SK-N-SH (cell line): Measurements from ENCODE around the gene DOCK10. TPM values are rescaled to one million over a fixed set of nuclear protein-coding genes. Genes with fewer than 3 reads are reported as not detected.
"Not testable (repeated sequence)": the region's sequence is repeated elsewhere in the genome, so short reads cannot be mapped to it uniquely, and the experiment has no call there.

Experiments
- CTCF ChIA-PET: fragments of 300-600, 350-600 bp; formaldehyde crosslinking; extraction: SDS; loops from one replicate; lab custom pipeline; 2021; lab: Yijun Ruan, JAX
- POLR2A ChIA-PET: fragments of 350-600 bp; sonication (Branson Sonifier 250); formaldehyde crosslinking; extraction: SDS; loops from one replicate; lab custom pipeline; 2020; ENCODE audit warnings: antibody characterized with exemption, inconsistent platforms; lab: Yijun Ruan, JAX
- DNase-seq: peaks from one replicate; pipeline ENCODE4 v3.0.0; 2012
- H2AFZ ChIP-seq: fragments of 200-600 bp; sonication (generic); 2 replicates; pipeline ENCODE4 v1.8.1; 2016; ENCODE audit warnings: antibody characterized with exemption, mild to moderate bottlenecking, low read depth
- H3F3A ChIP-seq: fragments of 200-600 bp; sonication (generic); replicated peaks from 2 replicates; pipeline ENCODE3; 2016; ENCODE audit warnings: antibody characterized with exemption, mild to moderate bottlenecking; ENCODE audit not compliant: insufficient read depth
- H3K27ac ChIP-seq, 2 experiments: fragments of 200-500 bp in 1 of 2; fragments of 200-600 bp in 1 of 2; sonication (Bioruptor generic) in 1 of 2; sonication (generic), shearing (Covaris generic) in 1 of 2; 2 replicates each; pipeline versions ENCODE4 v1.5.1 to v1.6.1; 2014 to 2016; ENCODE audit warnings: low read depth in 2 of 2, inconsistent platforms in 1 of 2, low read length in 1 of 2, mild to moderate bottlenecking in 1 of 2, mixed read lengths in 1 of 2
- H3K27me3 ChIP-seq: fragments of 200-600 bp; sonication (generic), shearing (Covaris generic); 2 replicates; pipeline ENCODE4 v1.6.1; 2016; ENCODE audit warnings: mixed run types; ENCODE audit not compliant: insufficient read depth
- H3K36me3 ChIP-seq, 2 experiments: fragments of 200-500 bp in 1 of 2; fragments of 200-600 bp in 1 of 2; sonication (Bioruptor generic) in 1 of 2; sonication (generic) in 1 of 2; replicated peaks in 1 of 2; 2 replicates each; pipeline versions ENCODE3 to v1.5.1; 2014 to 2016; ENCODE audit warnings: low read length in 1 of 2, mild to moderate bottlenecking in 1 of 2; ENCODE audit not compliant: insufficient read depth in 2 of 2, control insufficient read depth in 1 of 2
- H3K4me1 ChIP-seq, 2 experiments: fragments of 200-500 bp in 1 of 2; fragments of 200-600 bp in 1 of 2; sonication (Bioruptor generic) in 1 of 2; sonication (generic), shearing (Covaris generic) in 1 of 2; 2 replicates each; pipeline versions ENCODE4 v1.5.1 to v1.6.1; 2014 to 2016; ENCODE audit warnings: low read depth in 1 of 2, low read length in 1 of 2, mixed run types in 1 of 2; ENCODE audit not compliant: insufficient read depth in 2 of 2, control insufficient read depth in 1 of 2
- H3K4me2 ChIP-seq: fragments of 200-600 bp; sonication (generic), shearing (Covaris generic); 2 replicates; pipeline ENCODE4 v1.6.1; 2017; ENCODE audit warnings: mixed run types
- H3K4me3 ChIP-seq, 2 experiments: fragments of 200-500 bp in 1 of 2; fragments of 200-600 bp in 1 of 2; sonication (Bioruptor generic) in 1 of 2; sonication (generic), shearing (Covaris generic) in 1 of 2; 2 replicates each; pipeline versions ENCODE4 v1.5.1 to v1.8.1; 2014 to 2016; ENCODE audit warnings: low read depth in 2 of 2, inconsistent platforms in 1 of 2, low read length in 1 of 2, mild to moderate bottlenecking in 1 of 2, mixed read lengths in 1 of 2, moderate library complexity in 1 of 2
- H3K79me2 ChIP-seq: fragments of 200-600 bp; sonication (generic); 2 replicates; pipeline ENCODE4 v1.8.1; 2017; ENCODE audit warnings: mild to moderate bottlenecking; ENCODE audit not compliant: insufficient read depth
- H3K9ac ChIP-seq: fragments of 200-600 bp; sonication (generic); 2 replicates; pipeline ENCODE4 v1.6.1; 2017; ENCODE audit warnings: mixed run types
- H3K9me2 ChIP-seq: fragments of 200-600 bp; sonication (generic); 2 replicates; pipeline ENCODE4 v1.6.1; 2017; ENCODE audit warnings: mixed run types
- H3K9me3 ChIP-seq: fragments of 200-600 bp; sonication (generic); 2 replicates; pipeline ENCODE4 v1.6.1; 2017; ENCODE audit warnings: mixed run types, mild to moderate bottlenecking, moderate library complexity
- H4K20me1 ChIP-seq: fragments of 200-600 bp; sonication (generic); 2 replicates; pipeline ENCODE4 v1.6.1; 2017; ENCODE audit warnings: mild to moderate bottlenecking, mixed run types; ENCODE audit not compliant: insufficient read depth
- CHD2 ChIP-seq: fragments of 150-350 bp; IDR thresholded peaks from 2 replicates; pipeline ENCODE4 v1.6.1; 2018; ENCODE audit warnings: low read length; ENCODE audit not compliant: partially characterized antibody
- EP300 ChIP-seq, 2 experiments: IDR thresholded peaks; 2 replicates each; pipeline versions ENCODE4 v1.4.0 to v1.6.1; 2012; ENCODE audit warnings: borderline replicate concordance in 1 of 2, low read depth in 1 of 2, low read length in 1 of 2
- EZH2phosphoT487 ChIP-seq: fragments of 200-600 bp; sonication (generic); IDR thresholded peaks from 2 replicates; pipeline ENCODE4 v1.6.1; 2017; ENCODE audit warnings: low read depth, mixed run types, mild to moderate bottlenecking, antibody characterized with exemption, moderate library complexity, borderline replicate concordance
- FOSL2 ChIP-seq: IDR thresholded peaks from 2 replicates; pipeline ENCODE4 v1.4.0; 2012; ENCODE audit warnings: low read depth, mild to moderate bottlenecking, moderate library complexity, borderline replicate concordance
- FOXJ3 ChIP-seq: sonication (generic); formaldehyde crosslinking; IDR thresholded peaks from 2 replicates; pipeline ENCODE4 v1.5.1; 2020; ENCODE audit warnings: mild to moderate bottlenecking, missing genetic modification reagents
- FOXM1 ChIP-seq: IDR thresholded peaks from 2 replicates; pipeline ENCODE4 v1.4.0; 2012; ENCODE audit warnings: low read depth, mild to moderate bottlenecking
- GABPA ChIP-seq: IDR thresholded peaks from 2 replicates; pipeline ENCODE4 v1.4.0; 2012; ENCODE audit warnings: low read depth, mild to moderate bottlenecking
- MXI1 ChIP-seq: IDR thresholded peaks from 2 replicates; pipeline ENCODE4 v1.6.1; 2012; ENCODE audit warnings: mild to moderate bottlenecking, low read depth, low read length, improper control_type of control experiment
- POLR2AphosphoS5 ChIP-seq: IDR thresholded peaks from 2 replicates; pipeline ENCODE4 v1.6.1; 2012; ENCODE audit warnings: low read depth, low read length
- RAD21 ChIP-seq: IDR thresholded peaks from 2 replicates; pipeline ENCODE4 v1.6.1; 2012; ENCODE audit warnings: mild to moderate bottlenecking, low read length
- RCOR1 ChIP-seq: fragments of 150-350 bp; IDR thresholded peaks from 2 replicates; pipeline ENCODE4 v1.6.1; 2017; ENCODE audit warnings: antibody characterized with exemption, low read length
- RXRA ChIP-seq: IDR thresholded peaks from 2 replicates; pipeline ENCODE4 v1.4.0; 2012; ENCODE audit warnings: low read depth, mild to moderate bottlenecking, borderline replicate concordance
- SMC3 ChIP-seq: IDR thresholded peaks from 2 replicates; pipeline ENCODE4 v1.6.1; 2012; ENCODE audit warnings: low read depth, low read length, improper control_type of control experiment
- WGBS: methylation state at CpG from one replicate; pipeline ENCODE4 v1.1.6; 2017; ENCODE audit warnings: low lambda C conversion rate; 5-methylcytosine and 5-hydroxymethylcytosine counted together
- polyA plus RNA-seq, 3 experiments: library from polyadenylated mRNA; depleted of rRNA; stranded (reverse); fragments of >200 nt; gene quantifications; 2 replicates each; pipeline ENCODE4 v1.2.3, GENCODE V29; 2012
- TF ChIP-seq, protein P1 (sequence below): IDR thresholded peaks from 2 replicates; pipeline ENCODE4 v1.4.0; 2012; ENCODE audit warnings: low read depth, borderline replicate concordance
- TF ChIP-seq, protein P2 (sequence below): fragments of 150-350 bp; IDR thresholded peaks from 2 replicates; pipeline ENCODE4 v1.6.1; 2016; ENCODE audit warnings: mild to moderate bottlenecking, low read depth, low read length
- TF ChIP-seq, protein P3 (sequence below): IDR thresholded peaks from 2 replicates; pipeline ENCODE4 v1.4.0; 2012; ENCODE audit warnings: low read depth
- TF ChIP-seq, protein P4 (sequence below): fragments of 150-350 bp; IDR thresholded peaks from 2 replicates; pipeline ENCODE4 v1.6.1; 2017; ENCODE audit warnings: antibody characterized with exemption, low read length, low read depth, borderline replicate concordance

DOCK10 gene
- polyA plus RNA-seq, 1 of the 3 experiments (the other 2 are of a cell fraction), result 24.1 TPM

DNA sequence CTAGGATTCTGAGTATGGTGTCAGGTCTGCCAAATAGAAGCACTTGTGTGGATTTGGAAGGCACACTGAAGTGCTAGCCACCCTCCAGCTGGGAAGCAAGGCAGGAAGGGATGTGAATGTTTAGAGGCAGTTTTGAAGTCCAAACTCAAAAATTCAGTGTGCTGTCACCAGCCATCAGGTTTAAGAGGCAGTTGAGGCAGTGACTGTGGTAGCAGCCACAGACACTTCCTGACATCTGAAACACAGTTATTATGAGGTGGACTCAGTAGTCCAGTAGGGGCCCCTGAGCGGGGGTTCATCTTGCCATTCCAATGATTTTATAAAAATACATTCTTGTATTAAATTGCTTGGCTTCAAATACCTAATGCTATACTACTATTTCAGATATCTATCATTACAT is 13.4 kb upstream of the DOCK10 start (continued):
- TF ChIP-seq, protein P1, sequence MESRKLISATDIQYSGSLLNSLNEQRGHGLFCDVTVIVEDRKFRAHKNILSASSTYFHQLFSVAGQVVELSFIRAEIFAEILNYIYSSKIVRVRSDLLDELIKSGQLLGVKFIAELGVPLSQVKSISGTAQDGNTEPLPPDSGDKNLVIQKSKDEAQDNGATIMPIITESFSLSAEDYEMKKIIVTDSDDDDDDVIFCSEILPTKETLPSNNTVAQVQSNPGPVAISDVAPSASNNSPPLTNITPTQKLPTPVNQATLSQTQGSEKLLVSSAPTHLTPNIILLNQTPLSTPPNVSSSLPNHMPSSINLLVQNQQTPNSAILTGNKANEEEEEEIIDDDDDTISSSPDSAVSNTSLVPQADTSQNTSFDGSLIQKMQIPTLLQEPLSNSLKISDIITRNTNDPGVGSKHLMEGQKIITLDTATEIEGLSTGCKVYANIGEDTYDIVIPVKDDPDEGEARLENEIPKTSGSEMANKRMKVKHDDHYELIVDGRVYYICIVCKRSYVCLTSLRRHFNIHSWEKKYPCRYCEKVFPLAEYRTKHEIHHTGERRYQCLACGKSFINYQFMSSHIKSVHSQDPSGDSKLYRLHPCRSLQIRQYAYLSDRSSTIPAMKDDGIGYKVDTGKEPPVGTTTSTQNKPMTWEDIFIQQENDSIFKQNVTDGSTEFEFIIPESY, result no peak
- TF ChIP-seq RXRA (no peak), FOXM1 (no peak), EP300 (IDR thresholded peaks at IDR 0.05; ENCODE audit: borderline replicate concordance in 1 of 2, low read depth in 1 of 2, low read length in 1 of 2) (no peak), GABPA (no peak), SMC3 (no peak), POLR2AphosphoS5 (no peak), CHD2 (no peak), MXI1 (no peak), RCOR1 (no peak), FOSL2 (no peak), FOXJ3 (CRISPR knock-in tag) (no peak)
- TF ChIP-seq, protein P2, sequence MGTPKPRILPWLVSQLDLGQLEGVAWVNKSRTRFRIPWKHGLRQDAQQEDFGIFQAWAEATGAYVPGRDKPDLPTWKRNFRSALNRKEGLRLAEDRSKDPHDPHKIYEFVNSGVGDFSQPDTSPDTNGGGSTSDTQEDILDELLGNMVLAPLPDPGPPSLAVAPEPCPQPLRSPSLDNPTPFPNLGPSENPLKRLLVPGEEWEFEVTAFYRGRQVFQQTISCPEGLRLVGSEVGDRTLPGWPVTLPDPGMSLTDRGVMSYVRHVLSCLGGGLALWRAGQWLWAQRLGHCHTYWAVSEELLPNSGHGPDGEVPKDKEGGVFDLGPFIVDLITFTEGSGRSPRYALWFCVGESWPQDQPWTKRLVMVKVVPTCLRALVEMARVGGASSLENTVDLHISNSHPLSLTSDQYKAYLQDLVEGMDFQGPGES, result no peak
- TF ChIP-seq, all 33 proteins: peak for 0

DNA sequence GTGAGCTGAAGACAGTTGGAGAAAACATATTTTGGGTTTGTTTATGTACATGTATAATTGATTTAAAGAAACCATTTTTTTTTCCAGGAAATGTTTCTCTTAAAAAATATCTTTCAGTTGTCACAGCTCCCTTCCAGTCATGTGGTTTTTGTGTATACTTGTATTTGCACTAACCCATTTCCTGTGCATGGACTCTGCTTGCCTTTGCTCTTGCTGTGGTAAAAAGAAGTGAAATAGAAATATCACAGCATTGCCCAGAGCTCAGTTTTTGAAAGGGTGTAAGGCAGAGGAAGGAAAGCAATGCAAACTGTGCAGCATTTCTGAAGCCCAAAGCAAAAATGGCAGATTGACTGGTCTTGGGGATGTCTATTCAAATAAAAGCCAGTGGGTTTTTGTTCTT is 10.4 kb upstream of the DOCK10 start:
- ChIA-PET POLR2A (no interaction called here), CTCF (interaction anchor here (0.9 to 1.3 kb wide), 2 partner anchors 10 to 272 kb away, joined by 3 to 4 read pairs; no protein-coding TSS in a partner anchor)
- Histone ChIP-seq H3K4me2 (no peak overlapping the region), H3K9me3 (no peaks in the 10 kb centered on the region), H4K20me1 (no peaks in the 10 kb centered on the region), H3K4me3 (no peak overlapping the region), H3K79me2 (no peaks in the 10 kb centered on the region), H2AFZ (peak overlapping the region; percentile 53; the same call in 1 of the 2 replicates), H3K36me3 (no peaks in the 10 kb centered on the region), H3K9me2 (no peaks in the 10 kb centered on the region), H3F3A (no peaks in the 10 kb centered on the region), H3K27ac (no peak overlapping the region), H3K4me1 (no peaks in the 10 kb centered on the region), H3K27me3 (no peaks in the 10 kb centered on the region), H3K9ac (no peak overlapping the region)
- DNase-seq, result no peak
- TF ChIP-seq, protein P3, sequence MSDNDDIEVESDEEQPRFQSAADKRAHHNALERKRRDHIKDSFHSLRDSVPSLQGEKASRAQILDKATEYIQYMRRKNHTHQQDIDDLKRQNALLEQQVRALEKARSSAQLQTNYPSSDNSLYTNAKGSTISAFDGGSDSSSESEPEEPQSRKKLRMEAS, result no peak
- no peak for TF ChIP-seq EP300 (IDR thresholded peaks at IDR 0.05; ENCODE audit: borderline replicate concordance in 1 of 2, low read depth in 1 of 2, low read length in 1 of 2)
- no peak for TF ChIP-seq EZH2phosphoT487
- TF ChIP-seq, protein P4, sequence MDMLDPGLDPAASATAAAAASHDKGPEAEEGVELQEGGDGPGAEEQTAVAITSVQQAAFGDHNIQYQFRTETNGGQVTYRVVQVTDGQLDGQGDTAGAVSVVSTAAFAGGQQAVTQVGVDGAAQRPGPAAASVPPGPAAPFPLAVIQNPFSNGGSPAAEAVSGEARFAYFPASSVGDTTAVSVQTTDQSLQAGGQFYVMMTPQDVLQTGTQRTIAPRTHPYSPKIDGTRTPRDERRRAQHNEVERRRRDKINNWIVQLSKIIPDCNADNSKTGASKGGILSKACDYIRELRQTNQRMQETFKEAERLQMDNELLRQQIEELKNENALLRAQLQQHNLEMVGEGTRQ, result no peak
- no peak for TF ChIP-seq RAD21

DNA sequence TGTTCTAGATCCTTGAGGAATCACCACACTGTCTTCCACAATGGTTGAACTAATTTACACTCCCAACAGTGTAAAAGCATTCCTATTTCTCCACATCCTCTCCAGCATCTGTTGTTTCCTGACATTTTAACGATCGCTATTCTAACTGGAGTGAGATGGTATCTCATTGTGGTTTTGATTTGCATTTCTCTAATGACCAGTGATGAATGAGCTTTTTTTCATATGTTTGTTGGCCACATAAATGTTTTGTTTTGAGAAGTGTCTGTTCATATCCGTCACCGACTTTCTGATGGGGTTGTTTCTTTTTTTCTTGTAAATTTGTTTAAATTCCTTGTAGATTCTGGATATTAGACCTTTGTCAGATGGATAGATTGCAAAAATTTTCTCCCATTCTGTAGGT is 5.2 kb upstream of the DOCK10 start:
- CTCF ChIA-PET, H3K9me3 ChIP-seq, H3K9me2 ChIP-seq, H3K9ac ChIP-seq, H3F3A ChIP-seq, H3K27ac ChIP-seq, H3K27me3 ChIP-seq, H3K4me3 ChIP-seq, H4K20me1 ChIP-seq, H2AFZ ChIP-seq, H3K4me1 ChIP-seq, H3K79me2 ChIP-seq, H3K4me2 ChIP-seq, H3K36me3 ChIP-seq, POLR2A ChIA-PET, DNase-seq: not testable (repeated sequence)
- WGBS, result 98% methylated on average over 4 of the region's 4 CpGs
